Measurements from ENCODE around the gene IGFL1. TPM values are rescaled to one million over a fixed set of nuclear protein-coding genes. Genes with fewer than 3 reads are reported as not detected.
A peak's percentile ranks its signal among the peaks of the same experiment; 100 is the strongest.
"Not testable (repeated sequence)": the region's sequence is repeated elsewhere in the genome, so short reads cannot be mapped to it uniquely, and the experiment has no call there.

IGFL1 gene
- total RNA-seq, 1 donor from 2014 or later, result 7.9 TPM

GRCh38 chr19:46265217-46265828 is 35.8 kb downstream of the IGFL1 start:
- Histone ChIP-seq H3K4me3 (no peak overlapping the region), H3K36me3 (no peaks in the 10 kb centered on the region), H3K4me1 (no peaks in the 10 kb centered on the region), H3K27me3 (no peaks in the 10 kb centered on the region), H3K27ac (no peak overlapping the region), H3K9me3 (no peaks in the 10 kb centered on the region)
- TF ChIP-seq CTCF (IDR thresholded peaks at IDR 0.05), result peak; percentile 75 to 93 (median 87)
- no peak for TF ChIP-seq POLR2A (IDR thresholded peaks at IDR 0.05)
- no peak for DNase-seq (ENCODE audit: extremely low spot score in 2 of 2)
- intact Hi-C loops (cut with DNase I), result loop anchor here (5.0 kb wide), 1 partner anchor 238 kb away; no protein-coding TSS in a partner anchor

GRCh38 chr19:46269101-46269500 is 39.6 kb downstream of the IGFL1 start:
- H3K27me3 ChIP-seq, result no peaks in the 10 kb centered on the region
- H3K36me3 ChIP-seq, result no peaks in the 10 kb centered on the region
- no peak for TF ChIP-seq CTCF (IDR thresholded peaks at IDR 0.05)
- no peak for TF ChIP-seq POLR2A (IDR thresholded peaks at IDR 0.05)
- TF ChIP-seq POLR2AphosphoS5 (IDR thresholded peaks at IDR 0.05; ENCODE audit: insufficient read depth in 1 of 2, low read depth in 1 of 2), result no peak
- no peak overlapping the region for H3K27ac ChIP-seq
- H3K9me3 ChIP-seq, result no peaks in the 10 kb centered on the region
- H3K4me1 ChIP-seq, result no peaks in the 10 kb centered on the region
- intact Hi-C loops (cut with DNase I), result loop anchor here (5.0 kb wide), 1 partner anchor 242 kb away; no protein-coding TSS in a partner anchor
- DNase-seq (ENCODE audit: extremely low spot score in 2 of 2), result no peak
- no peak overlapping the region for H3K4me3 ChIP-seq

DNA sequence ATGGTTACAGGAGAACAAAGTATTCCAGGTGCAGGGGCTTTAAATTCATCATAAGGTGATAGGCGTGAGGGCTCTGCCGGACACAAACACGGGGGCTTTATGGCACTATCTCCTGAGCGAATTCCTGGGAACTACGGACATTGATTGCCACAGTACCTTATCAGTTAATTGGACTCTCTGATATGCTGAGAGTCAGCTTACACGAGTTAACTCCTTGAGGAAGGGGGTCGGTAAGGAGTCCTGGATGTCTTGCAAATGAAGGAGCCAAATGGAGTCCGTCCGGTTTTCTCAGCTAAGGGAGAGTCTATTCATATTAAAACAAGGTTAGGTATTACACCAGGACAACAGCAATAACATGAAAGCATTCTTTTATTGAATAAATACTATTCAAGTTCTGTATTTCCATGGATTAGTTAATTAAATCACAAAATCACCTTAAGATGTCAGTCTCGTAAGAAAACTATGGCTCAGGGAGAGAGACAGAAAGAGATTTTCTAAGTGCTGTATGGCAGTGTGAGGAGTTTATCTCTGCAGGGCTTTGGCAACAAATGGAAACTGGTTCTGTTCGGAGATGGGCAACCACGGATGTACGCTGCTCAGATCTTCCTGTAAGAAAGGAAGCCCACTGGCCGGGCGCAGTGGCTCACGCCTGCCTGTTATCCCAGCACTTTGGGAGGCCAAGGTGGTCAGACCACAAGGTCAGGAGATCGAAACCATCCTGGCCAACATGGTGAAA is 41.1 kb downstream of the IGFL1 start:
- intact Hi-C loops (cut with DNase I), result no loop called here
- Histone ChIP-seq H3K27me3 (no peaks in the 10 kb centered on the region), H3K36me3 (no peaks in the 10 kb centered on the region), H3K27ac (no peak overlapping the region), H3K4me3 (no peak overlapping the region), H3K4me1 (no peaks in the 10 kb centered on the region), H3K9me3 (no peaks in the 10 kb centered on the region)
- no peak for DNase-seq (ENCODE audit: extremely low spot score in 2 of 2)
- no peak for TF ChIP-seq POLR2A (IDR thresholded peaks at IDR 0.05)
- TF ChIP-seq CTCF (IDR thresholded peaks at IDR 0.05), result no peak
- no peak for TF ChIP-seq POLR2AphosphoS5 (IDR thresholded peaks at IDR 0.05; ENCODE audit: insufficient read depth in 1 of 2, low read depth in 1 of 2)

DNA sequence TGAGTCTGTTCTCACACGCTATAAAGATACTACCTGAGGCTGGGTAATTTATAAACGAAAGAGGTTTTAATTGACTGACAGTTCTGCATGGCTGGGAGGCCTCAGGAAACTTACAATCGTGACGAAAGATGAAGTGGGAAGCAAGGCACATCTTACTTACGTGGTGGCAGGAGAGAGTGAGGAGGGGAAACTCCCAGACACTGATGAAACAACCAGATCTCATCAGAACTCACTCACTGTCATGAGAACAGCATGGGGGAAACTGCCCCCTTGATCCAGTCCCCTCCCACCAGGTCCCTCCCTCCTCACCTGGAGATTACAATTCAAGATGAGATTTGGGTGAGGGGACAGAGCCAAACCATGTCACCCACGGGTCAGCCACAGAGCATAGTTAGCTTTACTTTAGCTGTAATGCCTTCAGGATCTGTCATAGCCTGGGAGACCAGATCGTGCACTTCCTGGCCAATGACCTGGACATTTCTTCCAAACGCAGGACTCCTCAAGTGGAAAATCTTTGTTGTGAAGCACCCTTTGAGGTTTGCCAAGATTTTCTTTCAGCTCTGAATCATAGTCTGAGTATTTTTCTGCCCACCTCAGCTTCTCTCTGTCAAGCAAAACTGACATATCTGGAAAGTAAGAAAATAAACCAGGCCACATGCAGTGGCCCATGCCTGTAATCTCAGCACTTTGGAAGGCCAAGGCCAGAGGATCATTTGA is 42.1 kb downstream of the IGFL1 start:
- Histone ChIP-seq H3K4me3 (no peak overlapping the region), H3K36me3 (no peaks in the 10 kb centered on the region), H3K27ac (no peak overlapping the region), H3K9me3 (no peaks in the 10 kb centered on the region), H3K4me1 (no peaks in the 10 kb centered on the region), H3K27me3 (no peaks in the 10 kb centered on the region)
- DNase-seq (ENCODE audit: extremely low spot score in 2 of 2), result no peak
- intact Hi-C loops (cut with DNase I), result no loop called here
- TF ChIP-seq POLR2A (IDR thresholded peaks at IDR 0.05) (no peak), CTCF (IDR thresholded peaks at IDR 0.05) (no peak), POLR2AphosphoS5 (IDR thresholded peaks at IDR 0.05; ENCODE audit: insufficient read depth in 1 of 2, low read depth in 1 of 2) (no peak)

DNA sequence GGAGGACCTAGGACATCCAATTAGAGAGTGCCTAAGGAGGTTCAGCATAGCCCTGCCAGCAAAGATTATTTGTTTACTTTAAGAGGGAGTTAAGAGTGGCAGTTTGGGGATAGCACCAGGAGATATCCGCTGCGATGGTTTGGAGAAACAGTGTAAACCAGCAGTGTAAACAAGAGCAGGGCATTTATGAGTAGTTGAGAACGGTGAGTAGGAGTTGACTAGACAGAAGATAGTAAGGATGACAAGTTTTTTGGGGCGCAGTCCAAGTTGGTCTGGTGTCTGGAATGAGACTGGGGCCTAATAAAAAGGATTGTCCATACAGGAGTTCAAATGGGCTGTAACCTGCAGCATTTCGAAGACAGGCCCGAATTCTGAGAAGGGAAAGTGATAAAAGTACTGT is 44.4 kb downstream of the IGFL1 start:
- DNase-seq (ENCODE audit: extremely low spot score in 2 of 2); H3K27me3 ChIP-seq; intact Hi-C loops (cut with DNase I); H3K4me1 ChIP-seq; H3K4me3 ChIP-seq; H3K27ac ChIP-seq; H3K36me3 ChIP-seq; H3K9me3 ChIP-seq: not testable (repeated sequence)

Data from vagina (tissue), 2 donors.